NCI-H2196 treated with DMSO at 0.1 percent for 48 hours (cell line): Measurements from ENCODE around the gene STRA6.

ENCODE experiments used
- DNase-seq: peaks from one replicate; lab custom pipeline; 2025; ENCODE audit not compliant: unreplicated experiment; lab: John Stamatoyannopoulos, UW

Gene STRA6

GRCh38 chr15:74182131-74182530 lies 20.5 kb downstream of the STRA6 start:
- DNase-seq: no peak

GRCh38 chr15:74180881-74181602 lies 21.5 kb downstream of the STRA6 start:
- DNase-seq: no peak

DNA sequence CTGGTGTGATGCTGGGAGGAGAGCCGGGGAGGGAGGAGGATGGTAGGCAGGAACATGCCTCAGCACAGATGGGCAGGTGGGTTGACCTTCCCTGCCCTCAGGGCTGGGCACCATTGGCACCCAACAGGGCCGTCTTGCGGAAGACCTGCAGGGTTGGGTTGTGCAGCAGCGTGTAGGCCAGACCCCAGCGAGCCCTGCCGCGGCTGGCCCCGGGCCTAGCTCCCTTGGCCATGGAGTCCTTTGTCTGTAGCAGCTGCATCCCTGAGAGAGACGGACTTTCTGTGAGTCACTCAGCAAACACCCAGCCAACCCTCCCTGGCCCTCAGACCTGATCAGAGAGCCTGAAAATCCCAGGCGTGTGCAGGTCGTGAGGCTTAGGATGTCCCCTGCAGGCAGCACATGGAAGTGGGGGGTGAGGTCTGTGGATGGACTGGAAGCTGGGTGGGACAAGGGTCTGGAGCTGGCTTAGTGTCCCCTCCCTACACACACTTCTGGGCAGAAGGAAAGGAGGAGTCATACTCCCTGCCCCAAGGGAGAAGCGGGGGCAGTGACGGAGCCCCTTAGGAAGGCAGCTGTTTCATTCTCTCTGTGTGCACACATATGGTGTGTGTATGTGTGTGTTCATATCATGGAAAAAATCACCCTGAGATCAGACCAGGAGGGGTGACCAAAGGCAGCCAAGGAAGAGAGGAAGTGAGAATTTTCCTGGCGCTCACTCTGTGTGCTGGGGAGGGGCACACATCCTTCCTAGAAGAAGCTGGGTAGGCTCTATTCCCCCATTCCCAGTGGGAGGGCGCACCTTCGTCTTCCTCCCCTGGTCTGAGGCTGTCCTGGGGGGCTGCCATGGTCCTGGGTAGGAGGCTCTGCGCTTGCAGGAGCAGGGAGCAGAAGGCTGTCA lies 22.4 kb downstream of the STRA6 start:
- no peak for DNase-seq

- no peak for DNase-seq
These were observed 23.3 kb downstream of the STRA6 start for GRCh38 chr15:74179101-74179841.

DNA sequence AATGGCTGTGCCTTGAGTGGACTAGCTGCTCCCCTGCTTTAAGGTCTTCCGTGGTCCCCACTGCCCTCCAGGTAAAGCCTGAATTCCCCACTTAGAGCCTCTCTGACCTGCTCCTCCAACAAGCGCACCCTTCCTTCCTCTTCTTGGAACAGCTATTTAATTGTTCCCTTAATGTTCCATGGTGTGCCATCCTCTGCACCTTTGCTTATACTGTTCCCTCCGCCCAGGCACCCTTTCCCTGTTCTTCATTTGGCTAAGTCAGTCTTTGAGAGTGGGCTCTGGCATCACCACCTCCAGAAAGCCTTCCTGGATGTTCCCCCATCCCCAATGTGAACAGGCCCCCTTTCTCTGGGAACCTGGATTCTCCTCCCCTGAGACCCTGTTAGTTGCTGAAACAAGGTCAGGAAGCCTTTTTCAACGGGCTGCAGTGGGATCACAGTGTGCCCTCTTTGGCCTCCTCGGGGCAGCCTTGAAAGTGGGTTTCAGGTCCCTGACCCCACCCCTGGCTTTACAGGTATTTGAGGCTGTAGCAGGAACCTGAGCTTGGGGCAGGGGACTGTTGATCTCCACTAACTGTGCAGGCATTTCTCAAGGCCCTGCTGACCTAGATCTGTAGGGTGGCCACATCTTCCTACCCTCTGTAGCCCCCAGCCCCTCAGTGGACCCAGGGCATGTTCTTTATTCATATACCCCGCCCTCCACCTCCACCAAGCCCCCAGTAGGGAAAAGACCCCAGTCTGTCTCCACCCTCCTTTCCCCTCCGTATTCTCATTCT lies 24.1 kb downstream of the STRA6 start:
- no peak for DNase-seq

GRCh38 chr15:74176262-74177214 lies 26.0 kb downstream of the STRA6 start:
- no peak for DNase-seq

DNA sequence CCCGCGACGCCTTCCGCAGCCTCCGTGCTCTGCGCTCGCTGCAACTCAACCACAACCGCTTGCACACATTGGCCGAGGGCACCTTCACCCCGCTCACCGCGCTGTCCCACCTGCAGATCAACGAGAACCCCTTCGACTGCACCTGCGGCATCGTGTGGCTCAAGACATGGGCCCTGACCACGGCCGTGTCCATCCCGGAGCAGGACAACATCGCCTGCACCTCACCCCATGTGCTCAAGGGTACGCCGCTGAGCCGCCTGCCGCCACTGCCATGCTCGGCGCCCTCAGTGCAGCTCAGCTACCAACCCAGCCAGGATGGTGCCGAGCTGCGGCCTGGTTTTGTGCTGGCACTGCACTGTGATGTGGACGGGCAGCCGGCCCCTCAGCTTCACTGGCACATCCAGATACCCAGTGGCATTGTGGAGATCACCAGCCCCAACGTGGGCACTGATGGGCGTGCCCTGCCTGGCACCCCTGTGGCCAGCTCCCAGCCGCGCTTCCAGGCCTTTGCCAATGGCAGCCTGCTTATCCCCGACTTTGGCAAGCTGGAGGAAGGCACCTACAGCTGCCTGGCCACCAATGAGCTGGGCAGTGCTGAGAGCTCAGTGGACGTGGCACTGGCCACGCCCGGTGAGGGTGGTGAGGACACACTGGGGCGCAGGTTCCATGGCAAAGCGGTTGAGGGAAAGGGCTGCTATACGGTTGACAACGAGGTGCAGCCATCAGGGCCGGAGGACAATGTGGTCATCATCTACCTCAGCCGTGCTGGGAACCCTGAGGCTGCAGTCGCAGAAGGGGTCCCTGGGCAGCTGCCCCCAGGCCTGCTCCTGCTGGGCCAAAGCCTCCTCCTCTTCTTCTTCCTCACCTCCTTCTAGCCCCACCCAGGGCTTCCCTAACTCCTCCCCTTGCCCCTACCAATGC lies 27.1 kb downstream of the STRA6 start:
- no peak for DNase-seq

DNA sequence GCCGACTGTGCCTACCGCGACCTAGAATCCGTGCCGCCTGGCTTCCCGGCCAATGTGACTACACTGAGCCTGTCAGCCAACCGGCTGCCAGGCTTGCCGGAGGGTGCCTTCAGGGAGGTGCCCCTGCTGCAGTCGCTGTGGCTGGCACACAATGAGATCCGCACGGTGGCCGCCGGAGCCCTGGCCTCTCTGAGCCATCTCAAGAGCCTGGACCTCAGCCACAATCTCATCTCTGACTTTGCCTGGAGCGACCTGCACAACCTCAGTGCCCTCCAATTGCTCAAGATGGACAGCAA lies 27.7 kb downstream of the STRA6 start:
- no peak for DNase-seq

DNA sequence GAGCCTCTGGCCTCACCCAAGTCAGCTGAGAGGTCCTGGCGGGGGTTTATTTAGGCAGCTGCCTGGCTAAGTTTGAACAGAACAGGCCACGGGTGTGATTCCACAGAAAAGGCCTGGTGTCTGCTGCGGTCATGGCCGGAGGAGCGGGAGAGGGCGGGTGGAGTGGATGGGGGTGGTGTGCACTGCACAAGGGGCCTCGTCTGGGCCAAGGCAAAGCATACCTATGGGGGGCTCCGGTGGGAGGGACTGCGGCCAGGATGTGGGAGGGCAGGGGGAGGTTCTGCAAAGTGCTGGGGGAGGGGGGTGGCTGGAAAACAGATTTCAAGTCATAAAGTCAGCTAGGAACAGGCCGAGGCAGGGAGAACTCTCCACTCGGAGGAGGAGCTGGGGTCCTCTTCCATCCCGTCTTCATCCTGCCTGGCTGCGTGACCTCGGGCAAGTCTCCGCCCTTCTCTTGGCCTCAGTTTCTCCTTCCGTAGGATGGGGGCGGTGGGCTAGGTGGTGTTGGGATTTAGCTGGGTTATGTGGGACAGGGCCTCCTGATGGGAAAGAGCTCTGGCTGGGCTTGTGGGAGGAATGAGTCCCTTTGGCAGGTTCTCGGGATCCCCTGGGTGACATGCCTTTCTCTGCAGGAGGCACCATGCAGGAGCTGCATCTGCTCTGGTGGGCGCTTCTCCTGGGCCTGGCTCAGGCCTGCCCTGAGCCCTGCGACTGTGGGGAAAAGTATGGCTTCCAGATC lies 28.2 kb downstream of the STRA6 start:
- no peak for DNase-seq

- DNase-seq: no peak
These were observed 29.0 kb downstream of the STRA6 start, which contains the start of gene ISLR for GRCh38 chr15:74173380-74174218. ISLR (plus strand) TSS chr15:74173710; CDS start chr15:74174859, 1,149 bp downstream.

DNA sequence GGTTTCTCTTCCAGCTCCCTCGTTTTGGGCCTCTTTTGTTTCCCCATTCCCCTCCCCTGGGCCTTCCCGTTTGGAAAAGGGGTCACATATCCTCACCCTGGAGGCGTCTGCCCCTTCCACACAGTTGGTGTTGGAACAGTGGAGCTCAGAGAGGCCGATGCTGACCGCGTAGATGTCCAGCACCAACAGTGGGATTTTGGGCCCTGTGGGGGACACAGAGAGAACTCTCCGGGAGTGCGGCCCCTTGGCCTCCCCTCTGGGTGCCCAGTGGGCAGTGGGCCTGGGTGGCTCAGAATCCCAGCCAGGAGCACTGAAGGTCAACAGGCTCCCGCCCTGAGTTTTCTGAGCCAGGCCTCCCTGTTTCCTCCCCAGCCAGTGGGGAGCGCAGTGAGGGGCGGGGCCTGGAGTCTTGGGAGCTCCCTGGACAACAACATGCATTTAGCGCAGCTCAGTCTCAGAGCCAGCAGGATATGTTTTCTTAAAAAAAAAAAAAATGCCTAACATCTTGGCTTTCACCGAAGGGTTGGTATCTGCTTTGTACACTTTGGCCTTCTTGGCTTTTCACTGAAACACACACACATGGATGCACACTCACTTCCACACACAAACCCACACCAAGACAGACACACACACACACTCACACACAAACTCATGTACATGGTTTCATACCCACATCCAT lies 29.7 kb downstream of the STRA6 start:
- no peak for DNase-seq

GRCh38 chr15:74171965-74172541 lies 30.5 kb downstream of the STRA6 start:
- DNase-seq: no peak

- no peak for DNase-seq
These were observed 31.6 kb downstream of the STRA6 start for GRCh38 chr15:74170875-74171578.

DNA sequence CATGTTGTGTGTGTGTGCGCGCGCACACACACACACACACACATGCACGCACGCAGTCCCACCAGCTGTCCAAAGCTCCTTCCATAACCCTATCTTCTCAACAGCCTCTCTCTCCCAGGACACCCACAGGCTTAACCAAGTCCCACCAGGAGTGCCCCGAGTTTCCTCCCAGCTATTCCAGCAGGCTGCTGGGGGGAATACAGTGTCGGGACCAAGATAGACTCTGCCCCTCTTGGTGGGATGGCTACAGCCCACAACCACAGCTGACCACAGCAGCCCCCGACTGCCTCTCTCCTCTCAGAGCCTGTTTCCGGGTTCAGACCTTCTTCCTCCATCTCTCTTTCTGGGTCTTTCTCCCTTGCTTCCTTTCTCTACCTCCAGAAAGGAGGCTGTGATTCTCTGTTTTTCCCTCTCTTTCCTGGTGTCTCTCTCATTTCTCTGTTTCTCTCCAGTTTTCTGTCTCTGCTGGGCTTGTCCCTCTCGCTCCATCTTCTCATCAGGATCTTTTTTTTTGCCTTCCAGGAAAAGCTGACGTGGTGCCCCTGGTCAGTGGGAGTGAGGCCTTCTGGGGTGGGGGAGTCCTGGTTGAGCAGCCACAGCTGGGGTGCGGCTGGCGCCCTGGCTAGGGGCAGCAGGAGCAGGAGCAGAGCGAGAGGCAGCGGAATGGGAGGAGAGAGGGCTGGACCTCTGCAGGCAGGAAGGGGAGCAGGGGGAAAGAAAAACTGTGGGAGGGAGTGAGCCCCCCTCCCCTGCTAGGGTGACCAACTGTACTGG lies 32.3 kb downstream of the STRA6 start:
- DNase-seq: no peak

DNA sequence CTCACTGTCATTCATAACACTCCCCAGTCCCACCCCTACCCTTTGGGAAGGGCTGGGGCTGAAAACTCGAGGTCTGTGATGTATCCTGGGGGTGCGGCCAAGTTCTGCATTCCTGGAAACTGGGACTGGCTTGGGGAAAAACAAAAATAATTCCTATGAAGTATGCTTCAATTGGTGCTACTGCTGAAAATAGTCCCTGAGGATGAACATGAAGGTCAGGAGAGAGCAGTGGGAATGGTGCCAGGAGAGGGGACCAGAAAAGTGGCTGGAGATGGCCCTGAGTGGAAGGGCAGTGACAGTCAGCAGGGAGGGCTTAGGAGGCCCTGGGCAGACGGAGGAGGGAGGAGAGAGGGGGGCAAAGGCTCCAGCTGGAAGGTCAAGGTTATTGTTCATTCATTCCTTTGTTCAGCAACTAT lies 33.9 kb downstream of the STRA6 start:
- DNase-seq: no peak
